Activated CD4-positive, alpha-beta T cell treated with anti-CD3 and anti-CD28 coated beads, Interleukin-2, amount 10 ng/mL, durations not matched to agents 24 days and 14 days (primary cell): ENCODE data around the gene NLK. TPM values are rescaled to one million over a fixed set of nuclear protein-coding genes. Genes with fewer than 3 reads are reported as not detected.
"Not testable (repeated sequence)": the region's sequence is repeated elsewhere in the genome, so short reads cannot be mapped to it uniquely, and the experiment has no call there.

Experiments
- DNase-seq: peaks from one replicate; pipeline ENCODE4 v3.0.0; 2022
- H3K27ac Mint-ChIP-seq: one replicate; pipeline ENCODE4 v1.8.0; 2022; ENCODE audit warnings: mild to moderate bottlenecking, mixed read lengths
- H3K27me3 Mint-ChIP-seq: one replicate; pipeline ENCODE4 v1.8.0; 2022; ENCODE audit warnings: mixed read lengths
- H3K36me3 Mint-ChIP-seq: one replicate; pipeline ENCODE4 v1.8.0; 2022; ENCODE audit warnings: low read depth, mild to moderate bottlenecking, mixed read lengths
- H3K4me1 Mint-ChIP-seq: one replicate; pipeline ENCODE4 v1.8.0; 2021; ENCODE audit warnings: mixed read lengths
- H3K4me3 Mint-ChIP-seq: one replicate; pipeline ENCODE4 v1.8.0; 2022; ENCODE audit warnings: mild to moderate bottlenecking, moderate library complexity, mixed read lengths
- H3K9me3 Mint-ChIP-seq: one replicate; pipeline ENCODE4 v1.8.0; 2021; ENCODE audit warnings: mixed read lengths
- intact Hi-C: fragments of 100-400 bp; cut with micrococcal nuclease; formaldehyde crosslinking; loops from one replicate; pipeline ENCODE4 v1.15.1; 2023
- total RNA-seq: library from RNA; stranded (reverse); gene quantifications from 2 replicates; pipeline ENCODE4 v1.2.3, GENCODE V29; 2022

The NLK gene
- total RNA-seq, 1 donor from 2014 or later = 12.0 TPM

- Mint-ChIP-seq H3K4me1 (peaks cover 31% of the 10 kb centered on the region), H3K4me3 (no peak overlapping the region), H3K27me3 (no peaks in the 10 kb centered on the region), H3K36me3 (peaks cover 18% of the 10 kb centered on the region), H3K9me3 (no peaks in the 10 kb centered on the region), H3K27ac (no peak overlapping the region)
- no peak for DNase-seq
- intact Hi-C loops = no loop called here
These were observed 26.6 kb downstream of the NLK start for GRCh38 chr17:28069061-28069460.

GRCh38 chr17:28071179-28071578 is 28.7 kb downstream of the NLK start:
- no peak for DNase-seq
- no peak overlapping the region for H3K4me3 Mint-ChIP-seq
- H3K4me1 Mint-ChIP-seq = peaks cover 27% of the 10 kb centered on the region
- no peaks in the 10 kb centered on the region for H3K27me3 Mint-ChIP-seq
- peaks cover 17% of the 10 kb centered on the region for H3K36me3 Mint-ChIP-seq
- no peaks in the 10 kb centered on the region for H3K9me3 Mint-ChIP-seq
- no peak overlapping the region for H3K27ac Mint-ChIP-seq
- intact Hi-C loops = loop anchor here (10.0 kb wide), 1 partner anchor 104 kb away; no protein-coding TSS in a partner anchor

GRCh38 chr17:28071891-28072606 is 29.6 kb downstream of the NLK start:
- Mint-ChIP-seq H3K9me3 (no peaks in the 10 kb centered on the region), H3K36me3 (peaks cover 18% of the 10 kb centered on the region), H3K4me3 (no peak overlapping the region), H3K27ac (peak overlapping the region; percentile 39), H3K27me3 (no peaks in the 10 kb centered on the region), H3K4me1 (peaks cover 35% of the 10 kb centered on the region)
- DNase-seq = no peak
- intact Hi-C loops = loop anchor here (2.0 to 10.0 kb wide), 2 partner anchors 15 to 103 kb away; no protein-coding TSS in a partner anchor

GRCh38 chr17:28072936-28073533 is 30.6 kb downstream of the NLK start:
- Mint-ChIP-seq H3K27ac (no peak overlapping the region), H3K4me1 (peaks cover 35% of the 10 kb centered on the region), H3K9me3 (no peaks in the 10 kb centered on the region), H3K27me3 (no peaks in the 10 kb centered on the region), H3K4me3 (no peak overlapping the region), H3K36me3 (peaks cover 19% of the 10 kb centered on the region)
- no peak for DNase-seq
- intact Hi-C loops = loop anchor here (2.0 to 10.0 kb wide), 2 partner anchors 16 to 102 kb away; no protein-coding TSS in a partner anchor

GRCh38 chr17:28074010-28074409 is 31.5 kb downstream of the NLK start:
- Mint-ChIP-seq H3K4me3 (no peak overlapping the region), H3K36me3 (peaks cover 18% of the 10 kb centered on the region), H3K27ac (no peak overlapping the region), H3K27me3 (no peaks in the 10 kb centered on the region), H3K9me3 (no peaks in the 10 kb centered on the region), H3K4me1 (peaks cover 42% of the 10 kb centered on the region)
- intact Hi-C loops = loop anchor here (10.0 kb wide), 1 partner anchor 101 kb away; no protein-coding TSS in a partner anchor
- DNase-seq = no peak

GRCh38 chr17:28076144-28076543 is 33.7 kb downstream of the NLK start:
- H3K36me3 Mint-ChIP-seq = peaks cover 16% of the 10 kb centered on the region
- no peak overlapping the region for H3K27ac Mint-ChIP-seq
- no peak overlapping the region for H3K4me3 Mint-ChIP-seq
- DNase-seq = no peak
- peaks cover 47% of the 10 kb centered on the region for H3K4me1 Mint-ChIP-seq
- intact Hi-C loops = loop anchor here (10.0 kb wide), 1 partner anchor 99 kb away; no protein-coding TSS in a partner anchor
- no peaks in the 10 kb centered on the region for H3K27me3 Mint-ChIP-seq
- H3K9me3 Mint-ChIP-seq = no peaks in the 10 kb centered on the region

- not testable (repeated sequence) for H3K27ac Mint-ChIP-seq, H3K4me3 Mint-ChIP-seq, H3K9me3 Mint-ChIP-seq, DNase-seq, H3K27me3 Mint-ChIP-seq
- H3K4me1 Mint-ChIP-seq = peaks cover 39% of the 10 kb centered on the region
- H3K36me3 Mint-ChIP-seq = peaks cover 10% of the 10 kb centered on the region
- intact Hi-C loops = loop anchor here (10.0 kb wide), 1 partner anchor 98 kb away; no protein-coding TSS in a partner anchor
These were observed 34.7 kb downstream of the NLK start for GRCh38 chr17:28077140-28077539.

GRCh38 chr17:28078341-28079229 is 36.1 kb downstream of the NLK start:
- H3K4me1 Mint-ChIP-seq = peaks cover 29% of the 10 kb centered on the region
- H3K9me3 Mint-ChIP-seq = no peaks in the 10 kb centered on the region
- no peak overlapping the region for H3K4me3 Mint-ChIP-seq
- intact Hi-C loops = loop anchor here (2.0 to 10.0 kb wide), 2 partner anchors 32 to 96 kb away; no protein-coding TSS in a partner anchor
- no peak for DNase-seq
- no peak overlapping the region for H3K27ac Mint-ChIP-seq
- no peaks in the 10 kb centered on the region for H3K27me3 Mint-ChIP-seq
- H3K36me3 Mint-ChIP-seq = peaks cover 10% of the 10 kb centered on the region

- Mint-ChIP-seq H3K9me3 (no peaks in the 10 kb centered on the region), H3K36me3 (peaks cover 10% of the 10 kb centered on the region), H3K4me1 (peaks cover 22% of the 10 kb centered on the region), H3K27ac (no peak overlapping the region), H3K4me3 (no peak overlapping the region), H3K27me3 (no peaks in the 10 kb centered on the region)
- intact Hi-C loops = no loop called here
- no peak for DNase-seq
These were observed 39.0 kb downstream of the NLK start for GRCh38 chr17:28081467-28081866.

GRCh38 chr17:28085766-28086165 is 43.3 kb downstream of the NLK start:
- Mint-ChIP-seq H3K4me3 (no peak overlapping the region), H3K9me3 (no peaks in the 10 kb centered on the region), H3K36me3 (peaks cover under 1% of the 10 kb centered on the region), H3K27me3 (no peaks in the 10 kb centered on the region), H3K4me1 (peaks cover 10% of the 10 kb centered on the region), H3K27ac (no peak overlapping the region)
- intact Hi-C loops = no loop called here
- no peak for DNase-seq

GRCh38 chr17:28086519-28086918 is 44.0 kb downstream of the NLK start:
- intact Hi-C loops = no loop called here
- Mint-ChIP-seq H3K27me3 (no peaks in the 10 kb centered on the region), H3K9me3 (no peaks in the 10 kb centered on the region)

GRCh38 chr17:28087743-28088142 is 45.3 kb downstream of the NLK start:
- H3K27ac Mint-ChIP-seq = no peak overlapping the region
- no peaks in the 10 kb centered on the region for H3K36me3 Mint-ChIP-seq
- intact Hi-C loops = no loop called here
- peaks cover 10% of the 10 kb centered on the region for H3K4me1 Mint-ChIP-seq
- H3K9me3 Mint-ChIP-seq = no peaks in the 10 kb centered on the region
- DNase-seq = no peak
- no peaks in the 10 kb centered on the region for H3K27me3 Mint-ChIP-seq
- H3K4me3 Mint-ChIP-seq = no peak overlapping the region

More at GRCh38 chr17:28086519-28086918, 44.0 kb downstream of the NLK start:
- Mint-ChIP-seq H3K4me1 (peaks cover 10% of the 10 kb centered on the region), H3K4me3 (no peak overlapping the region), H3K27ac (no peak overlapping the region), H3K36me3 (no peaks in the 10 kb centered on the region)
- no peak for DNase-seq

GRCh38 chr17:28090551-28090950 is 48.1 kb downstream of the NLK start:
- Mint-ChIP-seq H3K4me3 (no peak overlapping the region), H3K27ac (no peak overlapping the region), H3K9me3 (no peaks in the 10 kb centered on the region), H3K27me3 (no peaks in the 10 kb centered on the region), H3K36me3 (no peaks in the 10 kb centered on the region), H3K4me1 (peaks cover 7% of the 10 kb centered on the region)
- no peak for DNase-seq
- intact Hi-C loops = loop anchor here (10.0 kb wide), 1 partner anchor 86 kb away; no protein-coding TSS in a partner anchor
